Stomach (tissue), 4 donors: ENCODE results near the gene MDM4.

ENCODE experiments used
- CTCF ChIP-seq, 7 experiments: fragments of 450-650 bp in 4 of 7; fragments of 200-600 bp in 3 of 7; sonication (generic) in 3 of 7; IDR thresholded peaks; one replicate each; pipeline ENCODE4 v1.5.1; 2016 to 2019; ENCODE audit warnings: antibody characterized with exemption in 7 of 7, control low read depth in 2 of 7, mild to moderate bottlenecking in 1 of 7
- POLR2A ChIP-seq, 4 donors: fragments of 450-650 bp; IDR thresholded peaks; one replicate each; pipeline ENCODE4 v1.6.1; 2016; ENCODE audit warnings: antibody characterized with exemption in 4 of 4, control low read depth in 2 of 4, mild to moderate bottlenecking in 1 of 4, moderate library complexity in 1 of 4

GRCh38 chr1:204503913-204504519 is 12.2 kb upstream of the MDM4 start:
- TF ChIP-seq POLR2A (IDR thresholded peaks at IDR 0.05) (no peak), CTCF (IDR thresholded peaks at IDR 0.05) (no peak)
